Spleen (tissue), 7 donors: Measurements from ENCODE around the gene ARHGEF1.

Source experiments
- CTCF ChIP-seq, 11 experiments: fragments of 200-600 bp in 7 of 11; fragments of 450-650 bp in 4 of 11; sonication (generic) in 4 of 11; IDR thresholded peaks in 8 of 11; conservative IDR thresholded peaks in 3 of 11; 1 replicate in 7 of 11; 2 replicates in 4 of 11; pipeline versions ENCODE4 v1.4.0 to v1.8.0; 2016 to 2021; ENCODE audit warnings: antibody characterized with exemption in 11 of 11, inconsistent platforms in 4 of 11, mild to moderate bottlenecking in 1 of 11
- POLR2A ChIP-seq, 3 donors: fragments of 450-650 bp; IDR thresholded peaks; one replicate each; pipeline ENCODE4 v1.5.1; 2017; ENCODE audit warnings: antibody characterized with exemption in 3 of 3, mild to moderate bottlenecking in 1 of 3
- donor health status: DM: no; HTN: no; CAD: no; lungs with moderate emphysema.
- donor health status: DM: no; HTN: no; CAD: no.
- donor health status: DM: no; HTN: no; CAD: no.

- TF ChIP-seq CTCF (IDR thresholded peaks at IDR 0.05 in 8 of 11, conservative IDR thresholded peaks at IDR 0.05 in 3 of 11) (no peak), POLR2A (IDR thresholded peaks at IDR 0.05) (no peak)
These were observed 14.8 kb downstream of the ARHGEF1 start for GRCh38 chr19:41897820-41898219.
